Stimulated activated CD8-positive, alpha-beta memory T cell treated with anti-CD3 and anti-CD28 coated beads, Interleukin-7, amount 100 ng/mL, for 48 hours (primary cell): Measurements from ENCODE around the gene SEC14L3.
A peak's percentile ranks its signal among the peaks of the same experiment; 100 is the strongest.
"Not testable (repeated sequence)": the region's sequence is repeated elsewhere in the genome, so short reads cannot be mapped to it uniquely, and the experiment has no call there.

ENCODE experiments used
- DNase-seq, 2 donors: peaks; one replicate each; pipeline ENCODE4 v3.0.0-alpha.2; 2020; ENCODE audit warnings: low read depth in 1 of 2; ENCODE audit errors: extremely low read depth in 1 of 2

SEC14L3 gene

GRCh38 chr22:30486661-30487115 is 14.9 kb upstream of the SEC14L3 start:
- no peak for DNase-seq

GRCh38 chr22:30486118-30486517 is 14.3 kb upstream of the SEC14L3 start:
- DNase-seq, result no peak

- DNase-seq, result peak; percentile 50
Observed at GRCh38 chr22:30485362-30485988, 13.7 kb upstream of the SEC14L3 start.

DNA sequence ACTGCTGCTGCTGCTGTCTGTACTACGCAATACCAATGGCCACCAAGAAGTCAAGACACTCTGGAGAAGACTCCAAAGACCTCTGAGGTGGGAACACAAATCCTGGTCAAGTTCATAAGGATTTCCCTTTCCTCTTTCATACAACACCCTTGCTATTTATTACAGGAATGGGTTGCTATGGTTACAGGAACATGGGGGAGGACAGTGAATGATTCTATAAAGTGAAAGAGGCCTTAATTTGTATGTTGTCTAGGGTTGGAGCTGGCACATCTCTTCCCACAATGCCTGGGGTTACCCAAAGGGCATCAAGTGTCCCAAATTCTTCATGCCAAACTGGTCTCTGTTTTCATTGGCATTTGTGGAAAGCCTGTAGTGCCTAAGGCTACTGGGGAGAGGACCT is 11.4 kb upstream of the SEC14L3 start:
- no peak for DNase-seq

- no peak for DNase-seq
Observed at GRCh38 chr22:30481711-30482110, 9.9 kb upstream of the SEC14L3 start.

GRCh38 chr22:30479981-30480380 is 8.2 kb upstream of the SEC14L3 start:
- no peak for DNase-seq

- DNase-seq, result no peak
Observed at GRCh38 chr22:30474683-30475424, 3.0 kb upstream of the SEC14L3 start.

GRCh38 chr22:30474121-30474520 is 2.3 kb upstream of the SEC14L3 start:
- DNase-seq, result no peak

GRCh38 chr22:30472994-30473720 is 1.3 kb upstream of the SEC14L3 start:
- DNase-seq, result no peak

- DNase-seq, result no peak
Observed at GRCh38 chr22:30470655-30471054, 1.2 kb downstream of the SEC14L3 start.

DNA sequence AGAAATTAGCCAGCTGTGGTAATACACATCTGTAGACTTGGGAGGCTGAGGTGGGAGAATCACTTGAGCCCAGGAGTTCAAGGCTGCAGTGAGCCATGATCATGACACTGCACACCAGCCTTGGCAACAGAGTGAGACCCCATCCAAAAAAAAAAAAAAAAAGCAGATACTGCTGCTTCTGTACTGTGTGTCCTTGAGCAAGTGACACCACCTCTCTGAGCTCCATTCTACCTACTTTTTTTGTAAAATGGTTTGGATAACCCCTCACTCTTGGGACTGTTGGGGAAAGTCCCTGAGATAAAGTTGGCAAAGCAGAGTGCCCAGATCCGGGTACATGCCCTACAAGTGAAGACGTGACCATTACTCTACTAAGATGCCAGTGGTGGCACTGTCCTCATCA is 2.7 kb downstream of the SEC14L3 start:
- no peak for DNase-seq

DNA sequence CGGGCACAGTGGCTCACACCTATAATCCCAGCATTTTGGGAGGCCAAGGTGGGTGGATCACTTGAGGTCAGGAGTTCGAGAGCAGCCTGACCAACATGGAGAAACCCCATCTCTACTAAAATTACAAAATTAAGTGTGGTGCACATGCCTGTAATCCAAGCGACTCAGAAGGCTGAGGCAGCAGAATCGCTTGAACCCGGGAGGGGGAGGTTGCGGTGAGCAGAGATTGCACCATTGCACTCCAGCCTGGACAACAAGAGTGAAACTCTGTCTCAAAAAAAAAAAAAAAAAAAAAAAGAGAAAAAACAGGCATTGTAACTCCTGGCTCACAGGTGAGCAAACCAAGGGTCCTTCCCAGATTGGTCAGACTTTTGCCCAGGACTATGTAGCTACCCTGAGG is 11.3 kb downstream of the SEC14L3 start:
- DNase-seq, result not testable (repeated sequence)

GRCh38 chr22:30460147-30460546 is 11.7 kb downstream of the SEC14L3 start:
- DNase-seq, result no peak

DNA sequence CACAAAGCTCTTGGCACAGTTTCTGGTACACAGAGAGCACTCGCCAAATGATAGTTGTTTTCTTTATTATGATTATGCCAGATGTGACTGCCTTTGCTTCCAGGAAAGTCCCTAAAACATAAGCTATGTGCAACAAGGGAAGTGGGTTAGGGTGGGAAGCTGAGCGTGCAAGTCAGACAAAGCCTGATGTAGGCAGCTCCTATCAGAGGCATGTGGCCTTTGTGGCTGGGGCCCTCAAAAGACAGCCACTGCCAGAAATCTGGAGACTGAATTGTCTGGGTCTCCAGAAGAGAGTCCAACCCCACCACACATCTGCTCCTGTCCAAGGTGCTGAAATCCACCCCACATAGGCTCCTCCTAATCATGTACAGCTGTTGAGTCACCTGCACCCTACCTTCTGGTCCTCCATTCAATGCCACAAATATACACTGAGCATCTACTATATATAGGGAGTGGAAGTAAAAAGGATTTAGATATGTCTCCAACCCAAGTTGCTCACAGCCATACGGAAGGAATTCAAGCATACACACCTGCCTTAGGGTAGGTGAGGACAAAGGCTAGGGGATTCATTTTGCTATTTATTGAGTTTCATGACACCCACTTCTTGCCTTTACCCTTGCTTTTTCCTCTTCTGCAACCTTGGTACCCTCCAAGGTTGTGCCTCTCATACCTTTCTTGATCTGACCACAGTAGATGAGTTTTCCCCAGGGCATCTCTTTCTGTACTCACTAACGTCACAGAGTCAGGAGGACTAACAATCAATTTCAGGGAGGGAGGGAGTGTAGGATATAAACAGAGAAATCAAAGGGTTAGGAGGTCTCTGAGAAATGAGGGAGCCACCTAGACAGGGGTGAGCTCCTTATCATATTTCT is 12.4 kb downstream of the SEC14L3 start:
- DNase-seq, result no peak

DNA sequence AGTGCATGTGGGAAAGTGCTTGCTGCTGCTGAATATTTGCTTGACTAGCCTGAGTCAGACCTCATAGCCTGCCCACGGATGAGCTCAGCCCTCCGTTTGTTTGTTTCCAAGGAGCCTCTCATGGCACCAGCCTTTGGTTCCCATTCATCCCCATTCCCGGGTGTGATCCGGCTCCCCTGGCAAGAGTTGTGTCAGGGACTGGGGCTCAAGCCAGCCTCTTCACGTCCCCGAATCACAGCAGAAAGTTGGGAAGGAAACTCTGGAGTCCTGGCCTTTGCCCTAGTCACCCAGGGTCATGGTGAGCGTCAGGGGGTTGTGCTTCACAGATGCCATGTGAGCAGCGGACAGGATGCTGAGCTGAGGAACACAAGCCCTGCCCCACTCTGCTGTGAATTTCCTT is 13.8 kb downstream of the SEC14L3 start:
- no peak for DNase-seq

DNA sequence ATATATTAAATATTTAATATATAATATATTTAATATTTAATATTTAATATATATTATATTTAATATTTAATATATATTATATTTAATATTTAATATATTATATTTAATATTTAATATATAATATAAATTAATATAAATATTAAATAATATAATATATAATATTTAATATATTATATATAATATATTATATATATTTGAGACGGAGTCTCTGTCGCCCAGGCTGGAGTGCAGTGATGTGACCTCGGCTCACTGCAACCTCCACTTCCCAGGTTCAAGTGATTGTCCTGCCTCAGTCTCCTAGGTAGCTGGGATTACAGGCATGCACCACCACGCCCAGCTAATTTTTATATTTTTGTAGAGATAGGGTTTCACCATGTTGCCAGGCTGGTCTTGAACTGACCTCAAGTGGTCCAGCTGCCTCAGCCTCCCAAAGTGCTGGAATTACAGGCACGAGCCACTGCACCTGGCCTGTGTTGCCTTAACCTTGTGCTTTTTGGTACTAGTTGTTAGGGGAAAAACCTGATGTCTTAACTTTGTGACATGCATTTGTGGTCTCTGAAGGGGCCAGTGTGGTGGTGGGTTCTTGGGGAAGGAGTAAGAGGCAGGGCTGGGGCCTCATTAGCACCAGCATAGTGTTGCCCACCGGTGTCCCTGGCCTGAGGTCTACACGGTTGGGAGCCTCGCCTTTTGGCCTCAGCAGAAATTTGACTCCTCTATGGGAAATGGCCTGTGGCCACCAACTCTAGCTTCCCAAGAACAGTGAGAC is 16.6 kb downstream of the SEC14L3 start:
- DNase-seq, result no peak

- DNase-seq, result no peak
Observed at GRCh38 chr22:30453731-30454510, 17.9 kb downstream of the SEC14L3 start.

- DNase-seq, result no peak
Observed at GRCh38 chr22:30452861-30453260, 19.0 kb downstream of the SEC14L3 start.

DNA sequence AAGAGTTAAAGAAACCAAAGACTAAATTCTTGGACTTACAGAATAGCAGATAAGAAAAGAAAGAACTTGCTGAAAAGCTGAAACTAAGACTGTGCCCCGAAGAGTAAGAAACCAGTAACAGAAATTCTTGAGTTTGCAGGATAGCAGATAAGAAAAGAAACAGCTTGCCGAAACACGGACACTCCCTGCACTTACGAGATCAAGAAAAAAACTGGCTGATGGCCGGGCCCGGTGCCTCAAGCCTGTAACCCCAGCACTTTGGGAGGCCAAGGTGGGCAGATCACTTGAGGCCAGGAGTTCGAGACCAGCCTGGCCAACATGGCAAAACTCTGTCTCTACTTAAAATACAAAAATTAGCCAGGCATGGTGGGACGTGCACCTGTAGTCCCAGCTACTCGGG is 20.3 kb downstream of the SEC14L3 start:
- not testable (repeated sequence) for DNase-seq
